Pons (tissue), 1 donor: ENCODE measurements around the gene MRPL1.
"Not testable (repeated sequence)": the region's sequence is repeated elsewhere in the genome, so short reads cannot be mapped to it uniquely, and the experiment has no call there.

Source experiments
- DNase-seq: peaks from one replicate; pipeline ENCODE4 v3.0.0-alpha.2; 2016; ENCODE audit warnings: low spot score

Gene MRPL1

GRCh38 chr4:77849278-77849965, 13.2 kb upstream of the MRPL1 start:
- no peak for DNase-seq

DNA sequence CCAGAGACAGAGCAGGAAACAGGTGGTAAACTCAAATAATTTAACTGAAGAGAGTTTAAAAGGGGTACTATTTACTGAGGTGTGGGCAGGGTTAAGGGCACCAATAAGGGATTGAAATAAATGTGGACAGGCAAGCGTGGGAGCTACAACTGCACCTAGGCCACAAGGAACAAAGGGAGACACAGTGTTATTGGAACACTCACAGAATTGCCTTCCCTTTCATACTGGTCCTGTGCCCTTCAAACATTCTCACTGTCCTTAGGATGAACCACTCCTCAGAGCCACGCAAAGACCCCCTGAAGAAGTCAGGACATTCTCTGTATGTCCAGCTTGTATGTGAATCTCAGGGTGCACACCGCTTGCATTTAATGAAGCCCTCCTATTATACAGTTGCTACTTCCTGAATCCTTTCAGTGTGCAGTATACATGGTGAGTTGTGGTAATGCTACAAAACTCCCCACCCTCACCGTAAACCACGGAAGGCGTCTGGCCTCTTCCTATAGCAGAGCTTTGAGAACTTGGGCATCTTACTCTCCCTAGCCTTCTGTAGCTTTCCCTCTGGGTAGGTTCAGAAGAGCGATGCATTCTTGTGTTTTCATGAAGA, 9.6 kb upstream of the MRPL1 start:
- DNase-seq: no peak

DNA sequence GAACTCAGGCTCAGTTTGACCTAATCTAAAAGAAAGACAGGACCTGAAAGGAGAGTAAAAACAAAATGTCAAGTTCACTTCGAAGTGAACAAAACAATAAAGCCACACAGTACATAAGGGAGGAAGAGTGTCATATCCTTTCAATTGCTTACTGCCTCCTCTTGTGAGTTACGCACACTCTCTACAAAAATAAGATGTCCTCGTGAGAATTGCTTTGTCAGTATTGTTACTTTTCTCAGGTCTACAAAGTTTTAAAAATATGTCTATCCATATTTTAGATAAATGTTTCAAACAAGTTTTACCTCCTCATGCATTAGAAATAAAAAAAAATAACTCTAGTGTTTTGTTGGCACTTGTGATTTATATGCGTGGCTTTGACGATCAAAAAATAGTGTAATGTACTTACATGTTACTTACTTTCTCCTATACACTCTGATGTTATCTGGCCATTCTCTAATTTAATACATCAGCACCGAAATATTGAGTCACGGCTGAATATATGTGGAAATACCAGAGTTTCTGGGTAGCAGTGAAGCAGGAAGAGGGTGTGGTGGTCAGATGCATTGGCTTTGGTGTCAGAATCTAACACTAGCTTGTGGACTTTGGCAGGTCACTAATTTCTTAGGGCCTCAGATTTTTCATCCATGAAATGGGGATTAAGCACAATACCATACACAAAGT, 8.1 kb upstream of the MRPL1 start:
- no peak for DNase-seq

GRCh38 chr4:77856152-77856551, 6.5 kb upstream of the MRPL1 start:
- no peak for DNase-seq

- no peak for DNase-seq
These were observed 3.4 kb upstream of the MRPL1 start for GRCh38 chr4:77859256-77859655.

DNA sequence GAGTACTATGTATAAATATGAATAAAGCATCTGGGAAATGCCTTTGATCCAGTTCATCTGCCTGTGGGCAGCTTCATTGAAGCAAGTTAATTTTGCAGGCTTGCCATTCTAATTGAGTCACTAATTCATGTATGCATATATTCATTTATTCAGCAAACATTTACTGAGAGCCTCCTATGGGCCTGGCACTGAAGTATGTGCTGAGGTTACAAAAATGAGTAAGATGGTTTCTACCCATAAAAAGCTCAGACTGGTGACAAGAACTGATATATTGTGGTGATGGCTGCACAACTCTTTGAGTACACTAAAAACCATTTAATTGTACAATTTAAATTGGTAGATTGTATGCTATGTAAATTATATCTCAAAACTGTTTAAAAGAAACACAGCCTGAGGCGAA, 1.1 kb upstream of the MRPL1 start:
- DNase-seq: peak; percentile 23

GRCh38 chr4:77863341-77863740, 711 bp downstream of the MRPL1 start:
- not testable (repeated sequence) for DNase-seq

DNA sequence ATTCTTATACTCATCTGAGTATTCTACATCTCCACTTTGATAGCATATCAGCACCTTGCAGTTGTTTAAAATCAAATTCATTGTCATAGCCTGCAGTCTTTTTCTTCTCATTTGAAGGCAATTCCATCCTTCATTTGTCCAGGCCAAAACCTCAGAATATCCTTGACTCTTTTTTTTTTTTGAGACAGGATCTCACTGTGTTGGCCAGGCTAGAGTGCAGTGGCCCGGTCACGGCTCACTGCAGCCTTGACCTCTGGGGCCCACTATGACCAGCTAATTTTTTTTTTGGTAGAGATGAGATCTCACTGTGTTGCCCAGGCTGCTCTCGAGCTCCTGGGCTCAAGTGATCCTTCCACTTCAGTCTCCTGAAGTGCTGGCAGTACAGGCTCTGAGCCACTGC, 2.6 kb downstream of the MRPL1 start:
- no peak for DNase-seq

DNA sequence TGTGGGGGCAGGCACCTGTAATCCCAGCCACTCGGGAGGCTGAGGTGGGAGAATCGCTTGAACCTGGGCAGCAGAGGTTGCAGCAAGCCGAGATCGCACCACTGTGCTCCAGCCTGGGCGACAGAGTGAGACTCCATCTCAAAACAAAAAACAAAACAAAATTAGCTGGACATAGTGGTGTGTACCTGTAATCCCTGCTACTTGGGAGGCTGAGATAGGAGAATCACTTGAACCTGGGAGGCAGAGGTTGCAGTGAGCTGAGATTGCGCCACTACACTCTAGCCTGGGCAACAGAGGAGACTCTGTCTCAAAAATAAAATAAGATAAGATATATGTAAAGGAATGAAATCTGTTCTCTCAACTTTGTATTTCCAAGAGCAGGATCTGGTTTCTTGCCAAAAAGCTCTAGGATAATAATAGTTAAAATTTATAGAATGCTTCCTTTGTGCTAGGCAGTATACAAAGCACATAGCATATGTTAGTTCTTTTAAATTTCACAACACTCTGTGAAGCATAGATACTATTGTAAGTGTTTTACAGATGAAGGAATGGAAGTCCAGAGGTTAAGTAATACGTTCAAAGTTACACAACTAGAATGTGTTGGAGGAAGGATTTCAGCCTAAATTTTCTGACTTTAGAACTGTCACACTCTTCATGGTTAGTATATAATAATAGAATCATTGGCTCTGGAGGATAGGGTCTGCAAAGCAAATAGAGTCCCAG, 10.3 kb downstream of the MRPL1 start:
- no peak for DNase-seq

- no peak for DNase-seq
These were observed 14.5 kb downstream of the MRPL1 start for GRCh38 chr4:77877167-77877566.

GRCh38 chr4:77877771-77878565, 15.3 kb downstream of the MRPL1 start:
- no peak for DNase-seq

GRCh38 chr4:77880784-77881183, 18.2 kb downstream of the MRPL1 start:
- no peak for DNase-seq

DNA sequence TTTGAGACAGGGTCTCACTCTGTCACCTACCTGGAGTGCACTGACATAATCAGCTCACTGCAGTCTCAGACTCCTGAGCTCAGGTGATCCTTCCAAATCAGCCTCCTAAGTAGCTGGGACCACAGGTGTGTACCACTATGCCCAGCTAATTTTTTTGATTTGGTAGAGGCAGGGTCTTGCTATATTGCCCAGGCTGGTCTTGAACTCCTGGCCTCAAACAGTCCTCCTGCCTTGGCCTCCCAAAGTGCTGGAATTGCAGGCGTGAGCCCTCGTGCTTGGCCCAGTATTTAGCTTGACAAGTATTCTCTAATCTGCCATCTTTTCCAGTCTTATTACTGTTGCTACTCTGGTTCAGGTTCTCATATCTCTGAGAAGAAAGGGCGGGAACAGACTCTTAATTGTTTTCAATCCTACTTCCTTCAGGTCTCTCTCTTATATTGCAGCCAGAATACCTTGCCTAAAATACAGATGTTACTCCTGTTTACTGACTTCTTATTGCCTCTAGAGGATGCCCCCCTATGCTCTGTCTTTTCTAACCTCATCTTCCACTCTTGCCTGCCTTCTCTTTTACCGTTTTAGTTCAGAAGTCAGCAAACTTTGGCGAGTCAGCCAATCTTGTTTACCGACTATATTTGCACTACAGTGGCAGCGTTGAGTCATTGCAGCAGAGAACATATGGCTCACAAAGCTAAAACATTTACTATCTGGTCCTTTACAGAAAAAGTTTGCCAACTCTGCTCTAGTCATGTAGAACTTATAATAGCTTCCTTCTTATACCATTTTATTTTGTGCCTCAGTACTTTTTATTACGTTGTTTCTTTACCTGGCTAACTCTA, 19.0 kb downstream of the MRPL1 start:
- peak; percentile 19 for DNase-seq

- no peak for DNase-seq
These were observed 30.8 kb downstream of the MRPL1 start for GRCh38 chr4:77893451-77893850.

DNA sequence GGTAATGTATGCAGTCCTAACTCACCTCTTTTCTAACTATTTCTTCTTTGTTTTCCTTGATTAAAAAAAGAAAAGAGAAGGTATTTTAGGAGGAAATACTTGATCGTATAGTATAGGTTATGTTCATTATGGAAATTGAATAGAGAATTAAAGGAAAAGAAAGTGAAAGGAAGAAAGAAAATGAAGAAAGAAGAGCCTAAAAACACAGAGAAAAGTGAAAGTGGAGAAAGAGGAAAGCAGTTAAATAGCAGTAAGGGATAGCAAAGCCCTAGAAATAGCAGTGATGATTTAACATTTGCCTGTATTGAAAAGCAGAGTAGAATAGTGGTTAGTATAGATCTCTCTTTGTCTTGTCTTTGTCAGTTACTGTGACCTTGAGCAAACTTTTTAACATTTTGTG, 37.0 kb downstream of the MRPL1 start:
- DNase-seq: no peak

DNA sequence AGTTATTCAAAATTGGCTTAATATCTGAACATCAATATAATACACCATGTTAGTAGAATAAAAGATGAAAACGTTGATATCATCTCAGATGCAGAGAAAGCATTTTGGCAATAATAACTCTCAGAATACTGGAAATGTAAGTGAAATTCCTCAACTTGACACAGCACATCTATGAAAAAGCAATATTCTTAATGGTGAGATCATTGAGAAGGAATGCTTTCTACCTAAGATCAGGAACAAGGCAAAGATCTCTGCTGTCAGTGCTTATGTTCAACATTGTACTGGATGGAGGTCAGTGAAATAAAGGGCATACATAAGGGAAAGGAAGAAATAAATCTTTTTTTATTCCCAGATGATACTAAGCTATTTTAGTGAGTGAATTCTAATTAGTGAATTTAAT, 40.6 kb downstream of the MRPL1 start:
- no peak for DNase-seq

DNA sequence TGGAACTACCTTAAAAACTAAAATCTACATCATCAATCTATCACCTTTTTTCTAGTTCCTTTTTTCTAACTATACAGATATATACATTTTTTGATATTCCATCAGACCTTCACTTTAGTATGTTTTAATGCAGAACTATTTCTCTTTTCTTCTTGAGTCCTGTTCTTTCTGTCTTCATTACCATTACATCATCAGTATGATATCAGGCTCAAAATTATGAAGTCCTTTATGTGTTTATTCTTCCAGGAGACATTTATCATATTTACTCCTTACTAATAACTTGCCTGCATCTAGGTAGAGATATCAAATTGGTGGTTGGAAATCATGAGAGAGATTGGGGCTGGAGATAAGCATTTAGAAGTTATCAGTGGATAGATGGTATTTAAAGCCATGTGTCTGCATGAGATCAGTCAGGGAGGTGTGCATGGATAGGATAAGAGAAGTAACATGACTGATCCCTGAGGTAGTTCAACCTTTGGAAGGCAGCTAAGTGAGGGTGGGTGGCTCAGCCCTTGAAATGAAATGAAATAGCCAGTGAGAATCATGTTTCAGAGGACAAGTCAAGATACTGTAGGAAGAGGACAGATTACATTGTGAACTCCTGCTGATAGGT, 43.1 kb downstream of the MRPL1 start:
- DNase-seq: no peak

GRCh38 chr4:77910676-77911075, 48.0 kb downstream of the MRPL1 start:
- DNase-seq: no peak

GRCh38 chr4:77911091-77911490, 48.5 kb downstream of the MRPL1 start:
- no peak for DNase-seq

- DNase-seq: no peak
These were observed 49.3 kb downstream of the MRPL1 start for GRCh38 chr4:77911842-77912450.
